ENCODE data around the gene IFT122. TPM values are rescaled to one million over a fixed set of nuclear protein-coding genes. Genes with fewer than 3 reads are reported as not detected.

IFT122 gene
- total RNA-seq, 2 experiments from 2014 or later = 21.6 to 37.0 TPM

DNA sequence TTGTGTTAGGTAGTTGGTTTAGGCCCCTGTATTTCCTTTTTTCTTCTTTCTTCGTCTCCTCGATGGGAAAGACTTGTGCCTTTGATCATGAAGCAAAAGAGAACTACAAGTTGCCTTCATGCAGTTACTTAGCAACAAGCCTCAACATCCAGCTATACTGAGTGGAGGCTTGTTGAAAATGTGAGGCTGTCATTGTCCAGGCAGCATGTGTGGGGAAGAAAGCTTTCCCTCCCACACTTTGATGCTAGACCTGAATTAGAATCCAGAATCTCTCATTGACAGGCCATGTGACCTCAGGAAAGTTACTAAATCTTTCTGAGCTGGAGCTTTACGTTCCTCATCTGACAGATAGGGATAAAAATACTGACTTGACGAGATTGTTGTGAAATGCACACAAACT is 23.7 kb downstream of the IFT122 start:
- no peak overlapping the region for H2AFZ ChIP-seq (ENCODE audit: low read length)
- CTCF ChIA-PET (ENCODE audit: unreplicated experiment) = no interaction called here
- H3K4me2 ChIP-seq (ENCODE audit: low read length) = no peak overlapping the region
- no peak overlapping the region for H3K27ac ChIP-seq (ENCODE audit: low read depth, low read length, poor library complexity, severe bottlenecking)
- no peaks in the 10 kb centered on the region for H3K79me2 ChIP-seq (ENCODE audit: insufficient read depth, low read depth, low read length)
- no peak for DNase-seq (ENCODE audit: low spot score)
- BruUV-seq (replicated peaks) = no TSS peak
- intact Hi-C loops (cut with micrococcal nuclease; ENCODE audit: unreplicated experiment) = no loop called here
- peaks cover 3% of the 10 kb centered on the region; the same call in 1 of the 2 replicates for H3K36me3 ChIP-seq (ENCODE audit: insufficient read depth, low read length)
- POLR2A ChIA-PET = interaction anchor here (1.4 kb wide), 1 partner anchor 20 kb away, joined by 3 read pairs; no protein-coding TSS in a partner anchor
- no peak overlapping the region for H3K4me3 ChIP-seq (ENCODE audit: low read depth, low read length, poor library complexity, severe bottlenecking)
- TF ChIP-seq EZH2phosphoT487 (IDR thresholded peaks at IDR 0.05; ENCODE audit: borderline replicate concordance, low read depth, low read length) = no peak
- TF ChIP-seq, protein P1, sequence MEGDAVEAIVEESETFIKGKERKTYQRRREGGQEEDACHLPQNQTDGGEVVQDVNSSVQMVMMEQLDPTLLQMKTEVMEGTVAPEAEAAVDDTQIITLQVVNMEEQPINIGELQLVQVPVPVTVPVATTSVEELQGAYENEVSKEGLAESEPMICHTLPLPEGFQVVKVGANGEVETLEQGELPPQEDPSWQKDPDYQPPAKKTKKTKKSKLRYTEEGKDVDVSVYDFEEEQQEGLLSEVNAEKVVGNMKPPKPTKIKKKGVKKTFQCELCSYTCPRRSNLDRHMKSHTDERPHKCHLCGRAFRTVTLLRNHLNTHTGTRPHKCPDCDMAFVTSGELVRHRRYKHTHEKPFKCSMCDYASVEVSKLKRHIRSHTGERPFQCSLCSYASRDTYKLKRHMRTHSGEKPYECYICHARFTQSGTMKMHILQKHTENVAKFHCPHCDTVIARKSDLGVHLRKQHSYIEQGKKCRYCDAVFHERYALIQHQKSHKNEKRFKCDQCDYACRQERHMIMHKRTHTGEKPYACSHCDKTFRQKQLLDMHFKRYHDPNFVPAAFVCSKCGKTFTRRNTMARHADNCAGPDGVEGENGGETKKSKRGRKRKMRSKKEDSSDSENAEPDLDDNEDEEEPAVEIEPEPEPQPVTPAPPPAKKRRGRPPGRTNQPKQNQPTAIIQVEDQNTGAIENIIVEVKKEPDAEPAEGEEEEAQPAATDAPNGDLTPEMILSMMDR (conservative IDR thresholded peaks at IDR 0.05; ENCODE audit: low read length) = no peak
- no peaks in the 10 kb centered on the region for H3K9me2 ChIP-seq (ENCODE audit: insufficient read depth, low read length)
- H3K4me1 ChIP-seq (ENCODE audit: insufficient read depth, low read length, poor library complexity, severe bottlenecking) = no peaks in the 10 kb centered on the region
- H4K20me1 ChIP-seq (ENCODE audit: insufficient read depth, low read length) = no peaks in the 10 kb centered on the region
- no peaks in the 10 kb centered on the region for H3K9me3 ChIP-seq (ENCODE audit: low read length)

DNA sequence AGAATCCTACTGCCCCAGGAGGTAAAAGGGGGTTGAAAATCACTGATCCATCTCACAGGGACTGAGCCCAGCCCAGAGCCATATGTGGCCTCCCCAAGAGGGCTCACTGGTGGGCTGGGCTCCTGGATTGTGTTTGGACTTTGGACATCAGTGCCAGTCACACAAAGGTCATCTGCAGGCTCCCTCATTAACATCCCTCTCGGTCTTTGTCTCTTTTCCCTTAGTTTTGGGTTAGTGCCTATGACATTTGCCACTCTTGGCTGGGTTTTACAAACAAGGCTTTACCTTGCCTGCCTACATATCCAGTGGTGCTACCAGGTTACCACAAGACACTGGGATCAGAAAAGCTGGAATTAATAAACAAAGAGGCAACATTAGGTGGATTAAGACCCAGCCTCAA is 27.9 kb downstream of the IFT122 start:
- Histone ChIP-seq H3K4me2 (ENCODE audit: low read length) (no peak overlapping the region), H3K27ac (ENCODE audit: low read depth, low read length, poor library complexity, severe bottlenecking) (no peak overlapping the region), H3K79me2 (ENCODE audit: insufficient read depth, low read depth, low read length) (no peaks in the 10 kb centered on the region), H3K9me3 (ENCODE audit: low read length) (no peaks in the 10 kb centered on the region), H2AFZ (ENCODE audit: low read length) (no peak overlapping the region), H4K20me1 (ENCODE audit: insufficient read depth, low read length) (no peaks in the 10 kb centered on the region), H3K4me3 (ENCODE audit: low read depth, low read length, poor library complexity, severe bottlenecking) (no peak overlapping the region), H3K4me1 (ENCODE audit: insufficient read depth, low read length, poor library complexity, severe bottlenecking) (no peaks in the 10 kb centered on the region), H3K36me3 (ENCODE audit: insufficient read depth, low read length) (peaks cover 3% of the 10 kb centered on the region; the same call in 1 of the 2 replicates), H3K9me2 (ENCODE audit: insufficient read depth, low read length) (no peaks in the 10 kb centered on the region)
- BruUV-seq (replicated peaks) = no TSS peak
- CTCF ChIA-PET (ENCODE audit: unreplicated experiment) = no interaction called here
- POLR2A ChIA-PET = no interaction called here
- intact Hi-C loops (cut with micrococcal nuclease; ENCODE audit: unreplicated experiment) = no loop called here
- DNase-seq (ENCODE audit: low spot score) = no peak
- no peak for TF ChIP-seq EZH2phosphoT487 (IDR thresholded peaks at IDR 0.05; ENCODE audit: borderline replicate concordance, low read depth, low read length)
- TF ChIP-seq, protein P1 (conservative IDR thresholded peaks at IDR 0.05; ENCODE audit: low read length) = no peak

GRCh38 chr3:129469026-129469425 is 29.0 kb downstream of the IFT122 start:
- CTCF ChIA-PET (ENCODE audit: unreplicated experiment) = no interaction called here

More at GRCh38 chr3:129469026-129469425, 29.0 kb downstream of the IFT122 start:
- H3K4me1 ChIP-seq (ENCODE audit: insufficient read depth, low read length, poor library complexity, severe bottlenecking) = no peaks in the 10 kb centered on the region
- peaks cover 3% of the 10 kb centered on the region; the same call in 1 of the 2 replicates for H3K36me3 ChIP-seq (ENCODE audit: insufficient read depth, low read length)
- H3K9me2 ChIP-seq (ENCODE audit: insufficient read depth, low read length) = no peaks in the 10 kb centered on the region
- H3K79me2 ChIP-seq (ENCODE audit: insufficient read depth, low read depth, low read length) = no peaks in the 10 kb centered on the region
- no peak for DNase-seq (ENCODE audit: low spot score)
- no peaks in the 10 kb centered on the region for H4K20me1 ChIP-seq (ENCODE audit: insufficient read depth, low read length)
- no peak overlapping the region for H3K4me3 ChIP-seq (ENCODE audit: low read depth, low read length, poor library complexity, severe bottlenecking)
- BruUV-seq (replicated peaks) = no TSS peak
- intact Hi-C loops (cut with micrococcal nuclease; ENCODE audit: unreplicated experiment) = no loop called here
- no peaks in the 10 kb centered on the region for H3K9me3 ChIP-seq (ENCODE audit: low read length)
- H3K27ac ChIP-seq (ENCODE audit: low read depth, low read length, poor library complexity, severe bottlenecking) = no peak overlapping the region
- POLR2A ChIA-PET = interaction anchor here (0.6 kb wide), 1 partner anchor 455 kb away, joined by 3 read pairs; no protein-coding TSS in a partner anchor
- TF ChIP-seq, protein P1 (conservative IDR thresholded peaks at IDR 0.05; ENCODE audit: low read length) = no peak
- no peak for TF ChIP-seq EZH2phosphoT487 (IDR thresholded peaks at IDR 0.05; ENCODE audit: borderline replicate concordance, low read depth, low read length)
- H2AFZ ChIP-seq (ENCODE audit: low read length) = no peak overlapping the region
- no peak overlapping the region for H3K4me2 ChIP-seq (ENCODE audit: low read length)
